Cerebellar cortex (tissue), 1 donor: ENCODE data around the gene EIF3A.
"Not testable (repeated sequence)": the region's sequence is repeated elsewhere in the genome, so short reads cannot be mapped to it uniquely, and the experiment has no call there.

Experiments used
- DNase-seq: peaks from one replicate; pipeline ENCODE4 v3.0.0-alpha.2; 2015; ENCODE audit warnings: low spot score

Gene EIF3A

DNA sequence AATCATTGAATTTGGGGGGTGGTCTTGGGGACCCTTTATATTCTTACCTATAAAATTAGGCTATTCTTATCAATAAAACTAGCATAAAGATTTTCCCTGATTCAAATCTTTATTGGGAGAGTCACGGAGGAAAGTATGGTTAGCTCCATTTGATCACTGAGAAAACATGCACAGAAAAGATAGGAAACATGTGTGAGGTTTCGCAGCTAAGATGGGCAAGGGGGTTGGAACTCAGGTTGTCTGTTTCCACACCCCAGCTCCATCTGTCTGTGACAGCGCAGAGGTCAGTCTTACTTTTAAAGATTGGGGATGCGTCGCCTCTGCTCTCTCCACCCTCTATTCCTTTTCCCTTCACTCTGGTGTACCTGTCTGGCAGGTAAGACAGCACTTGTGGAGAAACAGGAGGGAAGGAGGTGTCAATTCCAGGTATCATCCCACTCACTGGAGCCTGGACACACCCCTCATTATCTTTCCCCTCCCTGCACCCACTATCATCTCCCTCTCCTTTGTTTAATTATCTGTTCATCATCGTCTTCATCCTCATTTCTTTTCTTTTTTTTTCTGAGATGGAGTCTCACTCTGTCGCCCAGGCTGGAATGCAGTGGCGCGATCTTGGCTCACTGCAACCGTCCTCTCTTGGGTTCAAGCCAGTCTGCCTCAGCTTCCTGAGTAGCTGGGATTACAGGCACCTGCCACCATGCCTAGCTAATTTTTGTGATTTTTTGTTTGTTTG, 20.9 kb upstream of the EIF3A start:
- no peak for DNase-seq

DNA sequence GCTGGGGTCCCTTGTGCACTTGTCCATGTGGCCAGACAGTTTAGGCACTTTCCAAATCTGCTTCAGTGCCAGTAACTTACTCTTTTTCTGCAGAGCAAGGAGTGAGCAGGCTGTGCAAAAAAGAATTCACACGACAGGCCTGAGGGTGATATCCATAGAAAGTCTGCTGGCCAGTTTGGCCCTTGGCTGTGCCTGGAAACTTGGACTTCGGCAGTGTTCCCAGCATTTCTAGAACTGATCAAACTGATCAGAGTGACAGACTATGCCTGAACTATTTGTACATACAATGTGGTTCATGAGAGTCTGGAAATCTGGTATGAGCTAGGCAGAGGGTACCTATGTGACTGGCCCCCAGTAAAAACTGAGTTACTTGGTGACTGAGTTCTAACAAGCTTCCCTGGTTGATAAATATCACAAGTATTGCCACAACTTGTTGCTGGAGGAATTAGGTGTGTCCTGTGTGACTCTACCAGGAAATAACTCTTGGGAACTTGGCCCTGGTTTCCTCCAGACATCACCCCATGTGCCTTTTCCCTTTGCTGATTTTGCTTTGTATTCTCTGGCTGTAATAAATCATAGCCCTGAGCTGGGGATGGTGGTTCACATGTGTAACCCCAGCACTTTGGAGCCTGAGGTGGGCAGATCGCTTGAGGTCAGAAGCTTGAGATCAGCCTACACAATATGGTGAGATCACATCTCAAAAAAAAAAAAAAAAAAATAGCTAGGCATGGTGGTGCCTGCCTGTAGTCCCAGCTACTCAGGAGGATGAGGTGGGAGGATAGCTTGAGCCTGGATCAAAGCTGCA, 20.0 kb upstream of the EIF3A start:
- no peak for DNase-seq

DNA sequence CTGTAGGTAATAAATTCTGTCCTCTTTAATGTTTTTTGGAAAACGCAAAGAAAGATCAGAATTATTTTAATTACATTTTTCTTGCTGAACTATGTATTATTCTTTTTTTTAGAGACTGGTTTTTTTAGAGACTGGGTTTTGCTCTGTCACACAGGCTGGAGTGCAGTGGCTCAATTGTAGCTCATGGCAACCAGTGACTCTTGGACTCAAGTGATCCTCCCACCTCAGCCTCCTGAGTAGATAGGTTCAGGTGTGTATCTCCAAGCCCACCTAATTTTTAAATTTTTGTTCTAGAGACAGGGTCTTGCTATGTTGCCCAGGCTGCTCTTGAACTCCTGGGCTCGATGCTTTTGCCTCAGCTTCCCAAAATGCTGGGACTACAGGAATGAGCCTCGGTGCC, 18.0 kb upstream of the EIF3A start:
- no peak for DNase-seq

DNA sequence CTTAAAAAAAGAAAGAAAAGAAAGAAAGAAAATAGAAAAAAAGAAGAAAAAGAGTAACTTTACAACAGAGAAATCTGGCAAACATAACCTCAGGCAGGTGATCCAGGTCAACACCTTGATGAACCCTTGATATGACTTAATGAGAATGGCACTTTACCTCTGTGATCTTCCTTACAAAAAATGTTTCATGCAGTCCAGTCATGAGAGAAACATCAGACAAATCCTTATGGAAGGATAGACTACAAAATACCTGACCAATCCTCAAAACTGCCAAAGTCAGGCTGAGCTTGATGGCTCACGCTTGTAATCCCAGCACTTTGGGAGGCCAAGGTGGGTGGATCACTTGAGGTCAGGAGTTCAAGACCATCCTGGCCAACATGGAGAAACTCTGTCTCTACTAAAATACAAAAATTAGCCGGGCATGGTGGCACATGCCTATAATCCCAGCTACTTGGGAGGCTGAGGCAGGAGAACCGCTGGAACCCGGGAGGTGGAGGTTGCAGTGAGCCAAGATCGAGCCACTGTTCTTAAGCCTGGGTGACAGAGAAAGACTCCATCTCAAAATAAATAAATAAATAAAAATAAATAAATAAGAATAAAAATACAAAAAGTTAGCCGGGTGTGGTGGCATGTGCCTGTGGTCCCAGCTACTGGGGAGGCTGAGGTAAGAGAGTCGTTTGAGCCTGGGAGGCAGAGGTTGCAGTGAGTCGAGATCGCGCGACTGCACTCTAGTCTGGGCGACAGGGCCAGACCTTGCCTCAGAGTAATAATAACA, 16.2 kb upstream of the EIF3A start:
- DNase-seq = not testable (repeated sequence)

DNA sequence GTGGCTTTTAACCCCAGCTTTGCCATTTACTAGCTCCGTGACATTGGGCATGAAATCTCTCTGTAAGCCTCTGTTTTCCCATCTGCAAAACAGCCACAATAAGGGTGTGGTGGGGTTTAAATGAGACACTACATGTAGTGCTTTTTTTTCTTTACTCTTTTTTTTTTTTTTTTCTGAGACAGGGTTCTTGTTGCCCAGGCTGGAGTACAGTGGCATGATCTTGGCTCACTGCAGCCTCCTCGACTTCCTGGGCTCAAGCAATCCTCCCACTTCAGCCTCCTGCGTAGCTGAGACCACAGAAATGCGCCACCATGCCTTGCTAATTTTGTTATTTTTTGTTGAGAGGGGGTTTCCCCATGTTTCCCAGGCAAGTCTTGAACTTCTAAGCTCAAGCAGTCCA, 15.0 kb upstream of the EIF3A start:
- no peak for DNase-seq

DNA sequence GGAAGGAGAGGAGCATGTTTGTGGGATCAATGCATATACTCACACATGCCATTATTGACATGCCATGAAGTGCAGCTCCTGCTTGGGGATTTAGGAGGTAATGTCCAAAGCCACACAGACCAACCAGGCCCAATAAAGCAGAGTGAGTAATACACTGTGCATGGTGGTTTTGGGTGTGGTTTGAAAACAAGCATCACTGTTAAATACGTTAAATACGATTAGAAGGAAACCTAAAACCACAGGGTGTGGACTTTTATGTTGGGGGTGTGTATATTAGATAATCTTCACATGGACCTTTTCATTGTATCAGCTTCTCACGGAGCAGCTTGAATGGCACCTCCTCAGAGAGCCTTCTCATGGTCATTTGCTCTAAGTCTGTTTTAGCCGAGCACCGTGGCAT, 10.4 kb upstream of the EIF3A start:
- DNase-seq = no peak

DNA sequence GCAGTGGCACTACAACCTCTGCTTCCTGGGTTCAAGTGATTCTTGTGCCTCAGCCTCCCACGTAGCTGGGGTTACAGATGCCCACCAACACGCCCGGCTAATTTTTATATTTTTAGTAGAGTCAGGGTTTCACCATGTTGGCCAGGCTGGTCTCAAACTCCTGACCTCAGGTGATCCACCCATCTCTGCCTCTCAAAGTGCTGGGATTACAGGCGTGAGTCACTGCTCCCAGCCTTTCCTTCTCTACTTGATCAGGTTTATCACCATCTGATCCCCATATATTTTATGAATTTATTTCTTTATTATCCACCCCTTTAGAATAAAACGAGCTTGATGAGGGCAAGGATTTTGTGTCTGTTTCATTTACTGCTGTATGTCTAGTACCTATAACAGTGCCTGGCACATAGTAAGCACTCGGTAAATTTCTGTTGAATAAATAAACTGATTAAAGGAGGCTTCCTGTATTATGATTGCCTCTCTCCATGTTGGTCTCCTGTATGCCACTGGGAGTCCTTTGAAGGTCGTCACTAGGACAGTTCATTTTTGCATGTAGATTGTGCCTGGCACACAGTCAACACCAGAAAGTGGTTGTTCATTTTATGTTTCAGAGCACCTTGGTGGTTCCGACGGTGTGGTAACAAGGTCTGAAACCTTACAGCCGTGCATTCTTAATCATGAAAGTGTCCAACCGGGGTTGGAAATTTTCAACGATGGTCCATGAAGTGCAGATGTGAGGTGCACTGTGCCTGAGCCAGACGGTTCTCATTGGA, 9.6 kb upstream of the EIF3A start:
- DNase-seq = no peak

DNA sequence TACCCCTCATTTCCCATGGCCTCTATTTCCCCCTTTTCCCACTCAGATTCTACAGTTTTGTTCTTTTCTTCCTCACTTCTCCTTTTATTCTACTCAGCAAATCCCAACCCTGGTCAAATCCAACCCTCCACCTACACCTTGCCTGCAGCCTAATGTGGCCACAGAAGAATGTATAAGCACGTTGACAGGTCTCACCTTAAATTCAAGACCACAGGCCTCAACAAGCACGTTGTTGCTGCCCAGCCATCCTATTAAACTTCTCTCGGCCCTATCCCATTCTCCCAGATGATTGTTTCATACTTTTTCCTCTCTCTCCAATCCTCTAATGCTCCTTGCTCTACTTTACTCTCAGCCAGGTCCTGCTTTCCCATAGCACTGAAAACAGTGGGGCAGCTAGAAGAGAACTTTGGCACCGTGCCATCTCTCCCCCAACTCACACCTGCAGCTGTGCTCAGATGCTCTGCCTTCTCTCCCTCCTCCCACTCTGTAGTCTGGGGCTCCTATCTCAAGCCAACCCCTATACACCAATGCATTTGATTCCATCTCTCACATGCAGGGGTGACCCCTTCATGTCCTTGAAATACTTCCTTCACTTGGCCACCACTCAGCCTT, 6.8 kb upstream of the EIF3A start:
- DNase-seq = no peak

DNA sequence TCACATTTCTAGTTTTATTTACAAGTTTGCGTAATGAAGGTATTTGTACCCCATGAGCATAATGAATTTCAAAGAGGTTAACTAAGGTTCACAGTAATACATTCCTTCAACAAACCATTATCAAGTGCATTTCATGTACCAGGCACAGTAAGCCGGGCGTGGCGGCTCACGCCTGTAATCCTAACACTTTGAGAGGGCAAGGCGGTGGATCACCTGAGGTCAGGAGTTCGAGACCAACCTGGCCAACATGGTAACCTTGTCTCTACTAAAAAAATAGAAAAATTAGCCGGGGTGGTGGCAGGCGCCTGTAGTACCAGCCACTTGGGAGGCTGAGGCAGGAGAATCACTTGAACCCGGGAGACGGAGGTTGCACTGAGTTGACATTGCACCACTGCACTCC, 4.3 kb upstream of the EIF3A start:
- no peak for DNase-seq

DNA sequence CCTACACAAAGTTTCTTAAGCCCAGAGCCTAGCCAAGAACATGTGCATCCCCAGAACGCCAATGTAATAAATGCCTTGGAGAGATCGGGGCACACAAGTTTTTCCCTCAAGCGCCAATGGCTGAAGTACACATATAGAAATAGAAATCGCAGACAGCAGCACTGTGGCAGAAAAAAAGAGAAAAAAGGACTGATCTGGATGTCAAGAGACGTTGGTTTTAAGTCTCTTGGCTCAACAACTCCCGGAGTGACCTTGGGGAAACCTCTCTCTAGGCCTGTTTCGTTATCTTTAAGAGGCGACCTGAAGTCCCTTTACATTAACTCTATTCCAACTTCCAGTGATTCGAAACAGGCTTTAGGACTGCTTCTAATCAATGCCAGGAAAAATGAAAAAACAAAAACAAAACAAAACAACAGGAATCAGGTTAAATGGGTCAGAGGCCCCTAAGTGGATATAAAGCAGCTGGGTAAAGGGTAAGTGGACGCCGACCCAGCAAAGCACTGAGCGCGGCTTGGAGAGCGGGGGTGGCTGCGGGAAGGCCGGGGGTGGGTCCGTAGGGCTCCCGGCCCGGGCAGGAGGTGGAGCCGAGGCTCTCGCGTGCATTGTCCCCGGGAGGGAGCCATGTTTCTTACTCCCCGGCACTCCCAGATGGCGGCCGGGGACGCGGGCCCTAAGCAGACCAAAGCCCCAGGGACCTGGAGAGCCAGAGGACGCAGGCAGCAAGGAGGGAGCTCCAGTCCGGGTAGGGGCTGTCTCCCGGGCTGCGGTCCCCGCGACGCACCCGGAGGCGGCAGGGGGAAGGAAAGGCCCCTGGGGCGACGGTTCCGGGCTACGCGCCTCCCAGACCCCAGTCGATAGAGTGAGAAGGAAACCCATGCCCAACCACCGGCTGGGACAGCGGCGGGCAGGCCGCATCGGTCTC, 757 bp downstream of the EIF3A start:
- peak; percentile 40 for DNase-seq

DNA sequence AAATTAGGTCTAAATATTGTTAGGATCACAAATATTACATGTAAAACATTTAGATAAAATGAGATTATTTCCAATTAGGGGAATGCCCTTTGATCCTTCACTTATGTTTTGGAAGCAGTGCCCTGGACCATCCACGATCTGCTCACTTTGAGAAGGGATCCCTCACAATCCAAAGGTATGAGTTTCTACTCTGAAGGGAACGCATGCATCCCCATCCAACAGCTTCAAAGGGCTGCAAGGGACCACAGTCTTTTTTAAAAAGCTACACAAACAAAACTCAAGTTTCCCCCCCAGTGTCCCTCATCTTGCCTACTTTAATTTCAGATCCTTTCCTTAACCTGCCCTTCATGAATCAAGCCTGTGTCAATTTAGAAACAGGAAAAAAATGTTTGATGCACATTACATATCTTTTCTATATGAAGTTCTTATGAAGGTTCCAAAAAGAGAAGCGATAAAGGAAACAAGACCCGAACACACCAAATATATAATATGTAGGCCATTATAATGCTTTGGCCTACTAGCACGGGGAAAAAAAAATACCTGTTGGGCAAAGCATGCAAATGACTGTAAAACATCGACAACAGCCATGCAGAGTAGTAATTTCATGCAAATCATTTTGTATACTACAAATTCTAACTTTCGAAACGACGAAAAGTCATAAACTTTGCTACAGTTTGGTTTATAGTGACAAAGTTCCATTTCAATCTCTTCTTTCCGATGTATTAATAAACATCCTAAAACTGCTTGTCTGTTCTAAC, 2.0 kb downstream of the EIF3A start:
- DNase-seq = no peak

DNA sequence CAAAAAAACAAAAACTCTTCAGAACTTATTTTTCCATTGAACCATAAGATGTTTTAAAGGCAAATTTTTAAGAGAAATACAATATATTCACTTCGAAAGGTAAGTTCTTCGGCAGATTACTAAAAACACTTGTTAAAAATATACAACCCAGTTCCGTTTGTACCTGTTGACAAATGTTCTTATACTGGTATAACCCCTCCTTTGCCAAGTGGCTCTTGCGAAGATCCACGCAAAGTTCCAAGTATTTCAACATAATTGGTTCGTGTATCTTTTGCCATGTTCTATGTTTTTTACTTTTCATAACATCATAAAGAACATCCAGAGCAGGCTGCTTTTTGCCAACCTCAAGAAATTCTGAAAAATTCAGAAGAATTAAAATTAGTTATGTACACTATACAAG, 7.0 kb downstream of the EIF3A start:
- DNase-seq = no peak

DNA sequence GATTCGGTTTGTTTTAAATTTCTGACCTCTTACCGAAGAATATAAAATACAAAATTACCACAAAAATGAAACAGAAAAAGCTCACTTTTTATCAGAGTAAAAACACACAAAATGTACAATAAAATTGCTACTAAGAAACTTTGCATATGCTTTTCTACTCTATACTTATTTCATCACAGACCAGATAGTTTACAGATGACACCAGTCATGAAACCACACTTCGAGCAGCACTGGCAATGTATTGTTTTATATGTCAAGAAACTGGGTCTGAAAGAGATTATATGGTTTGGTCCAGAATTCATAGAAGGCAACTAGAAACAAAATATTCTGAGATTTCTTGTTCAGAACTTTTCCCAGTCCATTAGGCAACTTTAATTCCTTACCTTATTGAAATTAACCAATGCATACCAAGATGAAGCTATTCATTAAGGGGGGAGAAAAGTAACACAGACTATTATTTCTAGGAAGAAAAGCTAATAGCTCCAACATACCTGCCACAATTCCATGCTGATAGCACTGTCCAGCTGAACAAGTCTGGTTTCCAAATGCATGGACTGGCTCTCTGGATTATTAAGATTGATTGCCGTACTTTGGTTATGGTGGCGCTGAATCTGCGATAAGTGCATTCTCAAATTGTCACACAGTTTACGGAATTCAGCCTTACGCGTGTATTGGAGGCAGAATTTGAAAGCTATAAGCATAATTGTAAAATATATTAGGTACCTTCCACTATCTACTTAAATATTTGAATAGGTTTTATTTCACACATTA, 10.0 kb downstream of the EIF3A start:
- DNase-seq = no peak

DNA sequence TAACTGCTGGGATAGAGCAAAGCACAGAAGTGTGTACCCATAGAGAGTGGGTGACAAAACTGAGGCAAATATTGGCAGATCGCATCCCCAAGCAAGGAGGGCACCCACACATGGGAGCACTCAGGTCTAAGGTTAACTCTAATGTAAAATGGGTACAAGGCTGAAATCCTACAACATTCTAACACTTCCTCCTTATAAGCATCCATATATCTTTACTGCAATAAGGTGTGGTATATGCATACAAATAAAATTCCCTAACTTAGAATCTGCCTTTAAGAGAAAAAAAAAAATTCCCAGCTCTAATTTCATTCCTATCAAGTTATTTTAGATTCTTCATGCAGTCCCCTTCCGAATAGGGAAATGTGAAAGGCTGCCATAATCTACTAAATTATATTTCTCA, 18.7 kb downstream of the EIF3A start:
- no peak for DNase-seq

DNA sequence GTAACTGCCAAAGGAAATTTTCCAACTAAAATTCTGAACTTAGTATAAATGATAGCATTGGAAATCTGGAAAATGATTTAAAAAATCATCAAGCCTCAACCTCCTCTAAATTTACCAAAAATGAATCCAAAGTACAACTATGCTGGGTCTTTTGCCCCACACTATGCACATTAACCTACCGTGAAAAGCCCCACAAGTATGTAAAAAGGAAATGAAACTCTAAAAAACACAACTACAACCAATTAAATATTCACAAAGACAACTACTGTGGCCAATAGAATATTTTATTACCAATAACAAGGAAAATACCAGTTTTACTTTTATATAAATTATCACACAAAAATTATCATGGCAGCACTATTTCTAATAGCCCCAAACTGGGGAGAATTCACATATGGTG, 19.3 kb downstream of the EIF3A start:
- DNase-seq = no peak

DNA sequence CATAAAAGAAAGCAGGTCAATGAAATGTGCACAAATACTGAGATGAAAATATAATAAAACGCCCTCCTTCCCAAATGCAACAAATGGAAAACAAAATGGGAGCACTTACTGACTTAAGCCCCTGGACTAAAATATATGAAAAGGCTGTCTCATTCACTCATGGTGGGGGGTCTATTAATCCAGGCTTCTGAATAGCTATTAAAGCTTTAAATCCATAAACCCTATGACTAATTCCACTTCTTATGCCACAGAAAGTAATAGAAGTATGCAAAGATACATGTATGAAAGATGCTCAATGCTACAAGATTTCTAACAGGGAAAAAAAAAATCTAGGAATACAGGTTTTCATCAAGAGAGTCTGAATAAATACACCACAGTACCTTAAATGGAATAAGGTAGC, 20.5 kb downstream of the EIF3A start:
- DNase-seq = no peak

DNA sequence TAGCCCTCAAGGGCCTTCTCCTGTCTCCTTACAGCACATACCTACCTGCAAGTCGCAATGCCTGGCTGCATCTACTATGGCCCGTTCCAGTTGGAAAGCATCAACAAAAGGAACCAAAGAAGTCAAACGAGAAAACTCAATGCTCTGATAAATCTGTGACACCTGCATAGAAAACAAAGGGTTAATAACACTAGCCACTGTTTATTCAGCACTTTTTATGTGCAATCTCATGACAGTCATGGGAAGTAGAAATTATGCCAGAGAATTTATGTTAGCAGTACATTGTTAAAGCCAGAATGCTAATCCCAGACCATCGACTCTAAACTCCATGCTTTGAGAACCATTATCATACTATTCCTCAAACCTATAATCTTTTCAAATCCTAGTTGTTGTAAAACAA, 21.1 kb downstream of the EIF3A start:
- DNase-seq = no peak

DNA sequence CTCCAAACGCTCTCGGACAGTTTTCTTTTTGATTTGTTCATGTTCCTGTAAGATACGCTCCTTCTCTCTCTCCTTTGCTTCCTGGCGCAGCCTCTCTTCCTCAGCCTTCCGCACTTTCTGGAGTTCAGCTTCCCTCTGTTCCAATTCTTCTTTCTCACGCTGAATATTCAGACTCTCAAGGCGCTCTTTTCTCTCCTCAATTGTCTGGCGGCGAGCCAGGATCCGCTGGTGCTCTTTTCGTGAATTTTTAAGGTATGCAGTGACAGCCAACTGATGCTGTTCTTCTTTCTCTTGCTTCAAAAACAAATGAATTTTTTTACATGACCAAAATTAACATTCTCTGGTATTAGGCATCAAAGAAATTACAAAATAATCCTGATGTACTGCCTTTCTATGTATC, 22.6 kb downstream of the EIF3A start:
- DNase-seq = no peak

DNA sequence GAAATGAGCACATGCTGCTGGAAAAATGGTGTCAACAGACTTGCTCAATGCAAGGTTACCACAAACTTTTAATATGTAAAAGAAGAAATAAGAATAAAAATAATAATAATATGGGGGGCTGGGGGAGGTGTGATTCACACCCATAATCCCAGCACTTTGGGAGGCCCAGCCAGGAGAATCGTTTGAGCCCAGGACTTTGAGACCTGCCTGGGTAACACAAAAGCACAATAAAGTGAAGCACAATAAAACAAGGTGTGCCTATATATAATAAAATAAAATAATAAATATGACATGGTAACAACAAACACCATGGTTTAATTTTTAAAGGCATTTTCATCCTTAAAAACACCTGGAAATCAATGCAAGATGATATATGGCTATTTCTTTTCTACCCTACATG, 25.1 kb downstream of the EIF3A start:
- no peak for DNase-seq
